ENCODE measurements around the gene CTNNA3.

GRCh38 chr10:67603701-67604100 is 92.3 kb downstream of the CTNNA3 start:
- TF ChIP-seq, protein P1, sequence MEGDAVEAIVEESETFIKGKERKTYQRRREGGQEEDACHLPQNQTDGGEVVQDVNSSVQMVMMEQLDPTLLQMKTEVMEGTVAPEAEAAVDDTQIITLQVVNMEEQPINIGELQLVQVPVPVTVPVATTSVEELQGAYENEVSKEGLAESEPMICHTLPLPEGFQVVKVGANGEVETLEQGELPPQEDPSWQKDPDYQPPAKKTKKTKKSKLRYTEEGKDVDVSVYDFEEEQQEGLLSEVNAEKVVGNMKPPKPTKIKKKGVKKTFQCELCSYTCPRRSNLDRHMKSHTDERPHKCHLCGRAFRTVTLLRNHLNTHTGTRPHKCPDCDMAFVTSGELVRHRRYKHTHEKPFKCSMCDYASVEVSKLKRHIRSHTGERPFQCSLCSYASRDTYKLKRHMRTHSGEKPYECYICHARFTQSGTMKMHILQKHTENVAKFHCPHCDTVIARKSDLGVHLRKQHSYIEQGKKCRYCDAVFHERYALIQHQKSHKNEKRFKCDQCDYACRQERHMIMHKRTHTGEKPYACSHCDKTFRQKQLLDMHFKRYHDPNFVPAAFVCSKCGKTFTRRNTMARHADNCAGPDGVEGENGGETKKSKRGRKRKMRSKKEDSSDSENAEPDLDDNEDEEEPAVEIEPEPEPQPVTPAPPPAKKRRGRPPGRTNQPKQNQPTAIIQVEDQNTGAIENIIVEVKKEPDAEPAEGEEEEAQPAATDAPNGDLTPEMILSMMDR (IDR thresholded peaks at IDR 0.05), result no peak
- TF ChIP-seq POLR2AphosphoS5 (IDR thresholded peaks at IDR 0.05; ENCODE audit: low read depth, low read length), result no peak
